Mesodermal cell (in vitro differentiated cells): ENCODE results near the gene FBLN7.

Source experiments
- H3K27ac ChIP-seq: 2 replicates; pipeline ENCODE4 v1.7.0; 2013; ENCODE audit warnings: mild to moderate bottlenecking, low read depth, low read length, moderate library complexity; ENCODE audit not compliant: severe bottlenecking
- H3K36me3 ChIP-seq: 2 replicates; pipeline ENCODE4 v1.7.1; 2013; ENCODE audit warnings: mild to moderate bottlenecking, low read length, moderate library complexity; ENCODE audit not compliant: control insufficient read depth, insufficient read depth
- H3K4me1 ChIP-seq: one replicate; pipeline ENCODE4 v1.7.1; 2013; ENCODE audit warnings: mild to moderate bottlenecking, low read length; ENCODE audit not compliant: insufficient read depth, control insufficient read depth, poor library complexity, severe bottlenecking
- H3K4me3 ChIP-seq: 2 replicates; pipeline ENCODE4 v1.7.0; 2013; ENCODE audit warnings: low read length, control low read depth, mild to moderate bottlenecking; ENCODE audit not compliant: insufficient read depth, poor library complexity, severe bottlenecking; ENCODE audit errors: extremely low read depth
- H3K9me3 ChIP-seq: 2 replicates; pipeline ENCODE4 v1.7.1; 2013; ENCODE audit warnings: mild to moderate bottlenecking, low read length, moderate library complexity; ENCODE audit not compliant: control insufficient read depth
- whole genome bisulfite sequencing, 2 experiments: methylation state at CpG; one replicate each; pipeline ENCODE4 v1.1.5; 2013; ENCODE audit warnings: missing lambda C conversion rate in 2 of 2; ENCODE audit not compliant: insufficient coverage in 2 of 2; 5-methylcytosine and 5-hydroxymethylcytosine counted together

FBLN7 gene

DNA sequence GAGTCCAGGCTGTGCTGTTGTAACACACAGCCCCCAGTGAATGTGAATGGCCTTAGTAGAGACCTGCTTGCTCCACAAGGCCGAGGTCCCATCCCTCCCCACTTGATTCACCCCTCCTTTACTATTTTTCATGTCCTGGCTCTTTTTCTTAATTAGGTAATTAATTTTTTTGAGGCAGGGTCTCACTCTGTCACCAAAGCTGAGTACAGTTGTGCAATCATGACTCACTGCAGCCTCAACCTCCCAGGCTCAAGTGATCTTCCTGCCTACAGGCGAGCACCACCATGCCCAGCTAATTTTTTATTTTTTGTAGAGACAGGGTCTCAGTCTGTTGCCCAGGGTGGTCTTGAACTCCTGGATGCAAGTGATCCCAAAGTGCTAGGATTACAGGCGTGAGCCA lies 19.3 kb downstream of the FBLN7 start:
- 100% methylated on average over 1 of the region's 3 CpGs for WGBS, 2 experiments
- H3K4me1 ChIP-seq = peaks cover 9% of the 10 kb centered on the region
- H3K4me3 ChIP-seq = no peak overlapping the region
- no peak overlapping the region for H3K27ac ChIP-seq
- no peaks in the 10 kb centered on the region for H3K9me3 ChIP-seq
- H3K36me3 ChIP-seq = no peaks in the 10 kb centered on the region

DNA sequence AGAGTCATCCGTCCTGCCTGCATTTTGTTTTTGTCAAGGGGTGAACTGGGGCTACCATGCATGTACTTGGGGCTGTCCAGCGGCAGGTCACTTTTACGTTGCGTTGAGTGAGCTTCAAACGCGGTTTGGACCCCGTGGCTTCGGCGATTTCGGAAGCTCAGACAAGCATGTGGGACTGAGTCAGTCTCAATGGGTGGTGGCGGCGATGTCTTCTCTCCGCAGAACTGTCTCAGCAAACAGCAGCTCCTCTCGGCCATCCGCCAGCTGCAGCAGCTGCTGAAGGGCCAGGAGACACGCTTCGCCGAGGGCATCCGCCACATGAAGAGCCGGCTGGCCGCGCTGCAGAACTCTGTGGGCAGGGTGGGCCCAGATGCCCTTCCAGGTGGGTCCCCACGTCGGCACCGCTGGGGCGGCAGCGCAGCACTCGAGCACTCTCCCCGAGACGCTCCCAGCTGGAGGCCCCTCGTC lies 21.3 kb downstream of the FBLN7 start:
- no peaks in the 10 kb centered on the region for H3K9me3 ChIP-seq
- H3K4me3 ChIP-seq = no peak overlapping the region
- no peak overlapping the region for H3K27ac ChIP-seq
- 95 to 97% methylated on average over 15 to 25 of the region's 31 CpGs for WGBS, 2 experiments
- no peaks in the 10 kb centered on the region for H3K36me3 ChIP-seq
- H3K4me1 ChIP-seq = peaks cover 9% of the 10 kb centered on the region

DNA sequence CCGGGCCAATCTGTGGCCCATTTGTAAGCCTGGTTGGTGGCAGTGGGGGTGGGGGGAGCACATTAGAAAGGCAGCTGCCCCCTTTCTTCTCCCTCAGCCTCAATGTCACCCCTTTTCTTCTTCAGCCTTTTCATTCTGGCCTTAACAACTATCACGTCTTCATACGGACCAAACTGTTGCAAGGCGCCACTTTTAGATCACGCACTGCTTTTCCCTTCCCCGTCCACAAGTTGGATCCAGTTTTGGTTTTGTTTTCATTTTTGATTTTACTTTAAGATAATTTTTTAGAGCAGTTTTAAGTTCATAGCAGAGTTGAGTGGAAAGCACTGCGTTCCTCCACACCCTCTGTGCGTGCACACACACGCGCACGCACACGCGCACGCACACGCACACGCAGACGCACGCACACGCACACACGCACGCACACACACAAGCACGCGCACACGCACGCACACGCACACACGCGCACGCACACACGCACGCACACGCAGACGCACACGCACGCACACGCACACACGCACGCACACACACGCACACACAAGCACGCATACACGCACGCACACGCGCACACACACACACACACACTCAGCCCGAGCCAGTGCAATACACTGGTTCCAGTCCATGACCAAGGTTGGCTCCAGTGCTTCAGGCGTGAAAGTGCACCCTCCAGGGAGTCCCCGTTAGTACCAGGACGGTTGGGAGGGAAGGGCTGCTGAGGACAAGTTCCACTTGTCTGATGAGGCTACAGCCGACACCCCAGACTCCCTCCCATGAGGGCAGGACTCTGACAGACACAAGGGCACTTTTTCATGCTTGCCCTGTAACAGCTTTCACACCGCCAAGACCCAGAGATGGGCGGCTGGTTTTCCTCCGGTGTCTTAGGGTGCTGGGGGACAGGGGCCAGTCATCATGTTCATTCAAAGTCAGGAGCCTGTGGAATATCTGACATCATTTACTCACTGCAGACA lies 22.4 kb downstream of the FBLN7 start:
- 88 to 90% methylated on average over 9 to 28 of the region's 52 CpGs for WGBS, 2 experiments
- Histone ChIP-seq H3K9me3 (no peaks in the 10 kb centered on the region), H3K4me3 (no peak overlapping the region), H3K36me3 (no peaks in the 10 kb centered on the region), H3K4me1 (peaks cover 9% of the 10 kb centered on the region), H3K27ac (no peak overlapping the region)

DNA sequence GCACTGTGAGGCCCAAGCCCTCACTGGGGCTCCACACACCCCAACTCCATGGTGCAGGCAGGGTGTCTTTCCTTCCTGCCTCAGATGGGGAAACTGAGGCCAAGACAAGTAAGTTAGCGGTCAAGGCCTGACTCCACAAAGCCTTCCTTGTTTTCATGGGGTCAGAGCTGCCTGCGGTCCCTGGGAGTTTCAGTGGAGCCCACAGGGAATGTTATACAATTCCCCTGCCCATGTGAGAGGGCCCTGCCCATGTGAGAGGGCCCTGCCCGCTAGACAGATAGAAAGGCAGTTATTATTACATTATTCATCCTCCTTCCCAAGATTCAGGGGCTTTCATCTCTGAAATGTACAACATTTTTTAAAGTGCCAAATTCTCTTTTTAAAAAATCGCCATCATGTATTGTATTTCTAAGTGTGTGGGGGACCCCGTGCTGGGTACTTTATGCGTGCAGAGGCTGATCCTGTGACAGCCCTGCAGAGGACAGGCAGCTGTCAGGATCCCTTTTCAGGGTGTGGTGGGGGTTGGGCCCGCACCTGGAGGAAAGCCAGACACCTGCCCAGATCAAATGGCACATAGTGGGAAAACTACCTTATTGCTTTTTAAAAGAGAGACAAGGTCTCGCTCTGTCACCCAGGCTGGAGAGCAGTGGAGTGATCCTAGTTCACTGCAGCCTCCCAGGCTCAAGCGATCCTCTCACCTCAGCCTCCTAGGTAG lies 23.4 kb downstream of the FBLN7 start:
- Histone ChIP-seq H3K27ac (no peak overlapping the region), H3K36me3 (no peaks in the 10 kb centered on the region), H3K4me1 (peaks cover 3% of the 10 kb centered on the region), H3K9me3 (no peaks in the 10 kb centered on the region), H3K4me3 (no peak overlapping the region)
- WGBS, 2 experiments = 96 to 97% methylated on average over 5 of the region's 9 CpGs

DNA sequence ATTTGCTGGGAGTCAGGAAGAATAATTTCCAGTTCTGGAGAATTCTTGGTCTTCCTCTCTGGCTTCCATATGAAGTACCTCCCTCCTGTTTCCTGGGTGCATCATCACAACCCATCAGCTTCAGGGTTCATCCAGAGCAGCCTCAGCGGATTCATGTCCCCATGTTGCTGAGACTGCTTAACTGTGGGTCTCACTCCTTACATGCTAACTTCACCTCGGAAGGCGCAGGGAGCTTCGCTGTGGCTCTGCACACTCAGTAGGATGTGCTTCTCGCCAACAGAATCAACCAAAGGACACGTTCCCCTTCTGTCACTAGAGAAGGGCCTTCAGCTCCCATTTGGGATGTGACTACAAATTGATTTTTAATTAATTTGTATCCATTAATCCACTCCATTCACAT lies 24.2 kb downstream of the FBLN7 start:
- H3K4me3 ChIP-seq = no peak overlapping the region
- WGBS, 2 experiments = 92 to 100% methylated on average over 4 of the region's 6 CpGs
- no peaks in the 10 kb centered on the region for H3K9me3 ChIP-seq
- no peak overlapping the region for H3K27ac ChIP-seq
- no peaks in the 10 kb centered on the region for H3K4me1 ChIP-seq
- no peaks in the 10 kb centered on the region for H3K36me3 ChIP-seq

DNA sequence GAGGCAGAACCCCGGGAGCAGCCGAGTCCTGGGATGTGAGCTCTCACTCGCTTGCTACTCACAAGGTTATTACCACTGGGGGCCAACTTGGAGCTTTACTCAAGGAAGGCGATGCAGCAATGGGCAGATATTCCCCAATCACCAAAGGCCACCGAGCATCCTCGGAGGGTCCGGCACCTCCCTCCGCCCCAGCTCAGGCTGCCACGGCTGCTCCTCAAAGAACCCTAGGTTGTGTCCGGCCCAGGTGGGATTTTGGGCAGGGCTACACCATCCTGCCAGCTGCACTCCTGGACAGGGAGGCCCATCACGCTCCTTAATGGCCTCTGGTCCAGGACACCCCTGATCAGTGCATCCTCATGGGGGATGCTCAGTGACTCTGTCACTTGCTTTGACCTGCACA lies 24.8 kb downstream of the FBLN7 start:
- Histone ChIP-seq H3K9me3 (no peaks in the 10 kb centered on the region), H3K36me3 (no peaks in the 10 kb centered on the region), H3K4me1 (no peaks in the 10 kb centered on the region), H3K4me3 (no peak overlapping the region), H3K27ac (no peak overlapping the region)
- 92 to 98% methylated on average over 10 to 11 of the region's 11 CpGs for WGBS, 2 experiments

DNA sequence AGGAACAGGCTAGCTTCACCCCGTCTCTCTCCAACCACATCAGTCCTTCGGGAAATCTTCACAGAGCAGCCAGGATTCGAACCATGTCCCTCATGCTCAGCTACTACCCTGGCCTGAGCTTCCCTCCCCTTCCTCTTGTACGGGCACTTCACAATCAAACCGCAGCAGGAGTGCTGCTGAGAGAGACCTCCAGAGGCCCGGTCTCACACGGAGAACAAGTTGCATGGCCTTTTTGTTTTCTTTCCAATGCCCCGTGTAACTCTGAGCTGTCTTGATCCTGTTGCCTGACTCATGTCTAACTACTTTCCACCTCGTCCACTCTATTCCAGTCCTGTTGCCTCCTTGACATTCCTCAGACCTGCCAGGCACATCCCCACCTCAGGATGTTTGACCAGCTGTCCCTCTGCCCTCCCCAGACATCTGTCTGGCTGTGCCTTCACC lies 25.4 kb downstream of the FBLN7 start:
- no peak overlapping the region for H3K4me3 ChIP-seq

DNA sequence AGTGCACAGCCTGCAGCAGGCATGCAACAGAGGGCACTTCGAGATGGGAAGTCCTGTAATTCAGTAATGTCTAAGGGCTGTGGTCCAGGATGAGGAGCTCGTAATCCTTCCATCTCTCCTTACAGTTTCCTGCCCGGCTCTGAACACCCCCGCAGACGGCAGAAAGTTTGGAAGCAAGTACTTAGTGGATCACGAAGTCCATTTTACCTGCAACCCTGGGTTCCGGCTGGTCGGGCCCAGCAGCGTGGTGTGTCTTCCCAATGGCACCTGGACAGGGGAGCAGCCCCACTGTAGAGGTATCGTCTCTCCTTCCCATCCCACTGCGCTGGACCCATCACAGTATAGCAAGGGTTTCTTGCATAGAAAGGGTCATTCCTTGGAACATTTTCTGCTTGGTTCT lies 26.7 kb downstream of the FBLN7 start:
- Histone ChIP-seq H3K36me3 (no peaks in the 10 kb centered on the region), H3K4me3 (no peak overlapping the region), H3K4me1 (no peaks in the 10 kb centered on the region), H3K27ac (no peak overlapping the region), H3K9me3 (no peaks in the 10 kb centered on the region)
- 99 to 100% methylated on average over 8 to 11 of the region's 11 CpGs for WGBS, 2 experiments

More for the DNA sequence above, 25.4 kb downstream of the FBLN7 start:
- 81 to 83% methylated on average over 9 of the region's 9 CpGs for WGBS, 2 experiments
- H3K36me3 ChIP-seq = no peaks in the 10 kb centered on the region
- H3K27ac ChIP-seq = no peak overlapping the region
- no peaks in the 10 kb centered on the region for H3K9me3 ChIP-seq
- no peaks in the 10 kb centered on the region for H3K4me1 ChIP-seq

DNA sequence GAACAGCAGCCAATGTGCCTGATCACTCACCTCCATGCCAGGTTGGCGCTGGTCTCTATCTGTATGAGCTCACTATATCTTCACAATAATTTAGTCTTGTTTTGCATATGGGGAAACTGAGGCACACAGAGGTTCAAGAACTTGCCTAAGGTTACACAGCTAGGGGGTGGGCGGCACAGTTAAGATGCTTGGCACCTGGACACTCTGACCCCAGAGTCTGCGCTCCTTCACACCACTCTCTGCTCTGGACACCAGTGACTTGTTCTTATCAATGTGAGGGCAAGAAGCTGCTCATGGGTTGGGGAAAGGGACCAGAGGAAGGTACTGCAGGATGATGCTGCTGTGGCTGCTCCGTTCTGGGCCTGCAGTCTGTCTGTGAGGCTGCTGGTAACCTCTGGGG lies 27.1 kb downstream of the FBLN7 start:
- Histone ChIP-seq H3K9me3 (no peaks in the 10 kb centered on the region), H3K4me1 (no peaks in the 10 kb centered on the region), H3K4me3 (no peak overlapping the region), H3K36me3 (no peaks in the 10 kb centered on the region), H3K27ac (no peak overlapping the region)
- 72 to 88% methylated on average over 2 to 3 of the region's 4 CpGs for WGBS, 2 experiments

DNA sequence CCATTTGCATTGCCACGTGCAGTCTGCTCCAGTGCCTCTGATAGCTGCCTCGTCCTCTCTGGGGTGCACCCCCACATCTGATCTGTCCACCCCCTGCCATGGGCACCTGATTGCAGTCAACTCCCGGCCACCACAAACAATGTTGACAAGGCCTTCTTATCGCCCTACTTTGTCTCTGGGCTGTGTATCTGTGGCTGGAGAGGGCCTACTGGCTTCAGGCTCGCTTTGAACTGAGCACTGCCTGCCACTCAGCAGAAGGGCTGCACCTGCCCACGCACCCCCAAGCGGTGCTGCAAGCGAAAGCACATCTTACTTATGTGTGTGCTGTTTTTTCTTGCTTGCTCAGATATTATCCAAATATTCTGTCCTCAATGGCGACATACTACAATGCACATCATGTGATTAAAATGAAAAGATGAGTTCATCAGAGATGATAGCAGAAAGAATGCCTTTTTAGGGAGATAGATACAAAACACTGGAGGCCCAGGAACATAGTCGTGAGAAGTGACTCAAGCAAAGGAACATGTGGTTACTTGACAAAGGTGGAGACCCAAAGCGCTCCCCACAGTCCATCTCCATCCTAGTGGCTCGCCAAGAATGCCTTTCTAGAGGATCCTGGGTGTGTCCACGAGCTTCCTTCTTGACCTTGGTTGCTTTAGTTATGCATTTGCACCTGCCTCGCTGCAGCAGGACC lies 28.8 kb downstream of the FBLN7 start:
- WGBS, 2 experiments = 71 to 74% methylated on average over 8 of the region's 14 CpGs
- no peaks in the 10 kb centered on the region for H3K4me1 ChIP-seq
- no peak overlapping the region for H3K4me3 ChIP-seq
- no peaks in the 10 kb centered on the region for H3K9me3 ChIP-seq
- H3K27ac ChIP-seq = no peak overlapping the region
- no peaks in the 10 kb centered on the region for H3K36me3 ChIP-seq
